Measurements from ENCODE around the gene RAB26.
"Not testable (repeated sequence)": the region's sequence is repeated elsewhere in the genome, so short reads cannot be mapped to it uniquely, and the experiment has no call there.

The RAB26 gene

GRCh38 chr16:2116428-2116827, 32.0 kb upstream of the RAB26 start:
- DNase-seq (ENCODE audit: low read depth in 3 of 3, low spot score in 1 of 3), result not testable (repeated sequence)

DNA sequence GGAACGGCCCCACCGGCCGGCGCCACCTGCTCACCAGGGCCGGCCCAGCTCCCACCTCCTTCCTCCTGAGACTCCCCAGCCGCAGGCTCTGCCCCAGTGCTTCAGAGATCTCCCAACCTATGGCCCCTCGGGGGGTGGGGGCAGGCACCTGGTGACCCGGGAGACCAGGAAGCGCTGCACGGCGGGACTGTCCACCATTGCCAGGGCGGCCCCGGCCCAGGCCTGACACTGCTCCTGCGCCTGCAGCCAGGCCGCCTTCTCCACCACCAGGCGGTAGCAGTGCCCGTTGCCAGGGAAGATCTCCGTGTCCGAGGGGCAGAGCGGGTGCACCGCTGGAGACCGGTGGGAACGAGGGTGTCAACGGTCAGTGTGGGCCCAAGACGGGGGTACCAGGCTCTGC, 31.1 kb upstream of the RAB26 start:
- DNase-seq (ENCODE audit: low read depth in 3 of 3, low spot score in 1 of 3), result not testable (repeated sequence)

GRCh38 chr16:2117960-2118722, 30.3 kb upstream of the RAB26 start:
- not testable (repeated sequence) for DNase-seq (ENCODE audit: low read depth in 3 of 3, low spot score in 1 of 3)

DNA sequence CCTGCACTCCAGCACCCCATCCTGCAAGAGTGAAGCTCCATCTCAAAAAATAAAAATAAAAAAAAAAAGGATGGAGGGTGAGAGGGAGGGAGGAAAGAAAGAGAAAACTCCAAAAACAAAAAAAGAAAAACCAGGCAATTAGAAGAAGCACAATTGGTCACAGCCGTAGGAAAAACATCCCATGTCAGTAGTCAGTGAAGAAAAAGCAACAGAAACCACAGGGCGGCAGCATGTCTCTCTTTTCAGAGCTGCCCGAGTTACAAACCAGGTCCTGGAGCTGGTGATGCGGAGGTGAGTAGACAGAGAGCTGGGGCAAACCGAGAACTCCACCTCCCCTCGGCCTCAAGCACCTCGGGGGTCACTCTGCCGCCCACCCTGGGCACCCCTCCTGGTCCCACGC, 27.1 kb upstream of the RAB26 start:
- DNase-seq (ENCODE audit: low read depth in 3 of 3, low spot score in 1 of 3), result not testable (repeated sequence)

GRCh38 chr16:2121853-2122252, 26.6 kb upstream of the RAB26 start:
- DNase-seq (ENCODE audit: low read depth in 3 of 3, low spot score in 1 of 3), result no peak

- DNase-seq (ENCODE audit: low read depth in 3 of 3, low spot score in 1 of 3), result no peak
Observed at GRCh38 chr16:2122429-2122828, 26.0 kb upstream of the RAB26 start.

DNA sequence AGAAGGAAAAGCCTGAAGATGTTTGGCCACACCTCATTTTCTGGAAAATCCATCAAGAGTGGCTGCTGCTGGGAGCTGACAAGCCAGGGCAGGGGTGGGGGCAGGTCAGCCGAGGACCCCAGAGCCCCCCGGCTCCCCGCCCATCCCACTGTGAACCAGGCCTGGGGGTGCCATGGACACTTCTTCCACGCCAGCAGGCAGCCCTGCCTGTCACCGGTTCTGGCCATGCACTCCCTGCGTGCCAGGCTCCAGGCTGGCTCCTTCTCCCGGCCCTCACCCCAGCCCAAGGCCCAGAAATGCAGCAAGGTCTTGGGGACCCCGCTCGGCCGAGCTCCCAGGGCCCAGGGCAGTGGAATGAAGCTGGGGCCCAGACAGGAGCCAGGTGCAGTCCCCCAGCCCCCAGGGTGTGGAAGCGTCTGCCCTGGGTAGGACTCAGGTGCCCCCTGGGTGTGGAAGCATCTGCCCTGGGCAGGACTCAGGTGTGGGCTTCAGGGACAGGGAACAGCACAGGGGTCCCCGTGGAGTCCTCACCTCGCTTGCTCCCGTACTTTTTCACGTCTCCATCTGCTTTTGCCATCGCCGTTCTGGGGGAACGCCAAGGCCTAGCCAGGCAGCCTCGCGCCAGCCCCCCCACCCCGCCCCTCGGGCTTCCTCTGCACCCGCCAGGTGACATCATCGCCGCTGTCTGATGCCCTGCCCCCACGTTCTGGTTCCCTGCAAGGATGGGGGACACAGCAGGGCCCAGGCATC, 25.3 kb upstream of the RAB26 start:
- DNase-seq (ENCODE audit: low read depth in 3 of 3, low spot score in 1 of 3), result not testable (repeated sequence)

DNA sequence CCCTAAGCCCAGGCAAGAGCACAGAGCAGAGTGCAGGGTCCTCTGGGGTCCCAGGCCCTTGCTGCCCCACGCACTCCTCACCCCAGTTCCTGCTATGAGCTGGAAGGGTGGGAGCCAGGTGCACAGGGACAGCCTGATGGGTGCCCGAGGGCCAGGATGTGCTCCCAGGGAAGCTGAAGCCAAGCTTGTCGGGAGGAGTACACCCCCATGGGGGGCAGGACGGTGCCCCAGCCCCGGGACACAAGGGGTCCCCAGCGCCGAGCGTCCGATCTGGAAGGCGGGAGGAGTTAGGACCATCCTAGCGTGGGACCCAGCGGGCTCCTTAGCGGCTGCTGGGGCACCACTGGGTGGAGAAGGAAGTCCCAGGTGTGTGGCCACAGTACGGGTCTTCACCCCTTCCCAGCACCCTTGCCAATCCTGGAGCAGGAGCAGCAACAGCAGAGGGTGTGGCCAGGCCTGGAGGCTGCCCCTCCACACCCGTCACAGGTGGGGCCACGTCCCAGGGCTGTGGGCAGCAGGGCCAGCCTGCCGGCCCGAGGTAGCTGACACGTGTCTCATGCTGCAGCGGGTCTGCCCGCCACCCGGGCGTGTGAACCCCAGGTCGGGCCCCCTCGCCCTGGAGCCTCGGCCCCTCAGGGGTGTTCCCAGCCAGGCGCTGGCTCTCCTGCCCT, 24.6 kb upstream of the RAB26 start:
- not testable (repeated sequence) for DNase-seq (ENCODE audit: low read depth in 3 of 3, low spot score in 1 of 3)

DNA sequence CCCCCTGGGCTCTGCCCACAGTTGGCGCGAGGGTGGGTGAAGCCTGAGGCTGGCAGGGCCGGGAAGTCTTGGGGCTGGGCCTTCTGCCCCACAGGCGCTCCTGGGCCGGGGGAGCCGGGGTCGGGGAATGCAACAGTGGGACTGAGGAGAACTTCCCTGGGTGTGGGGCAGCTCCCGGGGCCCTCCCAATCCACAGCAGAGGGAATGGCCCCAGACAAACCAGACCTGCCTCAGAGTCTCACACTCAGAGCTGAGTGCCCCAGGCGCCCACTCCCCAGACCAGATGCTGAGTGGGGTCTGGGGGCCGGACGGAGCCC, 24.1 kb upstream of the RAB26 start:
- DNase-seq (ENCODE audit: low read depth in 3 of 3, low spot score in 1 of 3), result not testable (repeated sequence)

- DNase-seq (ENCODE audit: low read depth in 3 of 3, low spot score in 1 of 3), result not testable (repeated sequence)
Observed at GRCh38 chr16:2124694-2125444, 23.6 kb upstream of the RAB26 start.

DNA sequence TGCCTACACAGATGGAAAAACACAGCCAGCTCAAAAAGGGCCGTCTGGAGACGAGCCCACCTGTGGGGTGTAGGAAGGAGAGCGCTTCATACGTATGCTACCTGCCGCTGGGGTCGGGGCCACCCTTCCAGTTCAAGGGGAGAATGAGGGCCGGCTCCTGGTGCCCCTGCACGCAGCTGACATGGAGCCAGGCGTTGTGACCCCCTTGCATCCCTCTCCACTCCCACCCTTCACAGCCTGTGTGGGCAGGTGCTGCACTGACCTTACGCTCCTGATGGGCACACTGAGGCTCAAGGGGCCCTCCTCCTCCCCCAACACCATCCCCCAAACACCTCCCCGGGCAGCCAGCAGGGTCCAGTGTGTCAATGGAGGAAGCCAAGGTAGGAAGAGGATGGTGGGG, 22.8 kb upstream of the RAB26 start:
- DNase-seq (ENCODE audit: low read depth in 3 of 3, low spot score in 1 of 3), result not testable (repeated sequence)

- not testable (repeated sequence) for DNase-seq (ENCODE audit: low read depth in 3 of 3, low spot score in 1 of 3)
Observed at GRCh38 chr16:2126161-2126743, 22.2 kb upstream of the RAB26 start.

DNA sequence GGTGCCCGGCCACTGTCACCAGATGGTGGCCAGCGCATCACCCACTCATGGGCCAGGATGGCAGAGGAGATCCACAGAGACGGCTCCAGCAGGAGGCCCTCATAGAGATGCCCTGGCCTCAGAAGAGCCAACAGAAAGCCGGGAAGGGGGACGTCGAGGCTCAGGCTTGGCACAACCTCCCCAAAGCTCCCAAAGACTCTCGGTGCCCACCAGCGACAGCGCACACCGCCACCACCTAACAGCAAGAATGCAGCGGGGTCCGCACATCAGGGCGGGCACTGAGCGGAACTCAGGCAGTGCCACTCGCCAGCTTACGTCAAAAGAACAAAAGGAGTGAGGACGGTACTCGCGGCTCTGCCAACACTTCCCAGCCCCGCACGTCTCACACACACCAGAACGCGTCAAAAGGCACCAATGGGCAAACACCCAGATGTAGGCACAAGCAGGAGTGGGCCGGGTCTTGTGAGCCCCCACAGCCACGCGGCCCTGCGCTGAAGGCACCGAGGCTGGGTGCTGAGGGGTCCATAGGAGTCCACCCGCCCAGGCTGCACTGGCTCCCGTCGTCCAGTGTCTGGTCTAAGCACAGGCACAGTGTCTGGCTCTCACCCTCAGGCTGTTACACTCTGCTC, 21.4 kb upstream of the RAB26 start:
- not testable (repeated sequence) for DNase-seq (ENCODE audit: low read depth in 3 of 3, low spot score in 1 of 3)

- not testable (repeated sequence) for DNase-seq (ENCODE audit: low read depth in 3 of 3, low spot score in 1 of 3)
Observed at GRCh38 chr16:2127630-2128280, 20.7 kb upstream of the RAB26 start.

DNA sequence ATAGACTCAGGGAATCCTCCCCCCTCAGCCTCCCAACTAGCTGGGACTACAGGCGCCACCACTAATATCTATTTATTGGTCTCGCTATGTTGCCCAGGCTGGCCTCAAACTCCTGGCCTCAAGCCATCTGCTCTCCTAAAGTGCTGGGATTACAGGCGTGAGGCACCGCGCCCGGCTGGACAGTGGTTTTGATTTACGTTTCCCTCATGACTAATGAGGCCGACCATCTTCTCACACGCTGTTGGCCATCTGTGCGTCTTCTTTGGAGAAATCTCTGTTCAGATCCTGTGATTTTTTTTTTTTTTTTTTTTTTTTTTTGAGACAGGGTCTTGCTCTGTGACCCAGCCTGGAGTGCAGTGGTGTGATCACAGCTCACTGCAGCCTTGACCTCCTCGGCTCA, 19.2 kb upstream of the RAB26 start:
- DNase-seq (ENCODE audit: low read depth in 3 of 3, low spot score in 1 of 3), result not testable (repeated sequence)

DNA sequence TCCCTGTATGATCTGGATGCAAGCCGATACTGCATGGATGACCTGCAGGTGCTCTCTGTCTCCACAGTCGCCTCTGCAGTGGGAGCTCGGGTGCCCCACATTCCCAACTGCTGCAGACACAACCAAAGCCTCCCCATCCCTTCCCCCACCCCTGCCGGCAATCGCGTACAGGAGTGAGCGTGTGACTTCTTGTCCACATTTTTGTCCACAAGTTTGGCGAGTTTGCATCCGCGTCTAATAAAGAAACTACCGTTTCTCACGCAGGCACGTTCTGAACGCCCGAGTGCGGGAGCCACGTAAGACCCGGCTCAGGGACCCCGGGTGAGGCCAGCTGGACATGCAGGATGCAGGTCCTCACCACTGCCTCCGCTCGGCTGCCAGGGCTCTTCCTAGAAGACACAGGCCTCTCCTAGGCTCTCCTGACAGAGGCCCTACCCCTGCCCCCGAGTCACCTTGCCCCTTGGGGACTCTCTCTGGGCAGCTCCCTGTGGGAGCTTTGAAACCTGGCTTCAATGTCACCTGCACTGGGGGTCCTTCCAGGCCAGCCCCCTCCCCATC, 18.5 kb upstream of the RAB26 start:
- DNase-seq (ENCODE audit: low read depth in 3 of 3, low spot score in 1 of 3), result not testable (repeated sequence)

GRCh38 chr16:2133797-2134196, 14.6 kb upstream of the RAB26 start:
- DNase-seq (ENCODE audit: low read depth in 3 of 3, low spot score in 1 of 3), result not testable (repeated sequence)

DNA sequence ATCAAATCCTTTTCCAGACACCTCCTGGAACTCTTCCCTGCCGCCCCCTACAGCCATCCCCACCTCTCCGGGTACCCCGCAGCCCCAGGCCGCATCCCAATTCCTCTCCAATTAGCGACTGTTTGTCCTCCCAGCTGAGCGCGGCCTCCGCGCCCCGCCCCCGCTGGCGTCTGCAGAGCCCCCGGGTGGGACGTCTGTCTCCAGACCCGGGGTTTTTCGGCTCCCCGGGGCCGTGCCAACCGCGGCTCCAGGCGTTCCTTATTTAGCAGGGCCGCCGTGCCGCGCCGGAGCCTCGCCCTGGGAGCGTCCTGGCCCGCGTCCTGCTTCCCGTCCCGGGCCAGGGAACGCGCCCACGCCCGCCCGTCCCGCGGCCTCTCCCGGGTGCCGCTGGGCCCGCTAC, 13.4 kb upstream of the RAB26 start:
- not testable (repeated sequence) for DNase-seq (ENCODE audit: low read depth in 3 of 3, low spot score in 1 of 3)

GRCh38 chr16:2135770-2136490, 12.5 kb upstream of the RAB26 start, which contains the start of gene PKD1:
Gene PKD1, minus strand, starts transcription at chr16:2135898. Its CDS starts 209 bp downstream, at chr16:2135689.
- DNase-seq (ENCODE audit: low read depth in 3 of 3, low spot score in 1 of 3), result peak; percentile 96 to 99 (median 98)

Data from stimulated activated CD4-positive, alpha-beta T cell treated with anti-CD3 and anti-CD28 coated beads, TNF-alpha, amount 100 ng/mL, for 1 hour (primary cell).